CD8-positive, alpha-beta memory T cell (primary cell): Measurements from ENCODE around the gene CDT1. TPM values are rescaled to one million over a fixed set of nuclear protein-coding genes. Genes with fewer than 3 reads are reported as not detected.

Experiments used
- CTCF ChIA-PET: fragments of 350-600 bp; sonication (Branson Sonifier 250); formaldehyde crosslinking; loops from one replicate; lab custom pipeline; 2021; ENCODE audit warnings: antibody characterized with exemption; lab: Charles Lee
- POLR2A ChIA-PET: fragments of 350-600 bp; sonication (Branson Sonifier 250); formaldehyde crosslinking; loops from one replicate; lab custom pipeline; 2021; ENCODE audit warnings: antibody characterized with exemption; lab: Charles Lee
- DNase-seq, 5 donors: peaks; one replicate each; pipeline versions ENCODE4 v3.0.0 to v3.0.0-alpha.2; 2020 to 2022; ENCODE audit warnings: mixed read lengths in 1 of 5
- H3K27ac ChIP-seq: one replicate; pipeline ENCODE4 v1.7.0; 2013; ENCODE audit warnings: low read depth, mild to moderate bottlenecking, low read length, moderate library complexity
- H3K27me3 ChIP-seq: 2 replicates; pipeline ENCODE4 v1.7.0; 2013; ENCODE audit warnings: low read length, mild to moderate bottlenecking; ENCODE audit not compliant: insufficient read depth, poor library complexity, severe bottlenecking
- H3K36me3 ChIP-seq: 2 replicates; pipeline ENCODE4 v1.7.0; 2013; ENCODE audit warnings: mild to moderate bottlenecking, low read length, moderate library complexity; ENCODE audit not compliant: insufficient read depth
- H3K4me1 ChIP-seq: 2 replicates; pipeline ENCODE4 v1.7.0; 2013; ENCODE audit warnings: mild to moderate bottlenecking, low read length, moderate library complexity; ENCODE audit not compliant: insufficient read depth
- H3K4me3 ChIP-seq: 2 replicates; pipeline ENCODE4 v1.7.0; 2013; ENCODE audit warnings: mild to moderate bottlenecking, low read length
- H3K9me3 ChIP-seq: 2 replicates; pipeline ENCODE4 v1.7.0; 2013; ENCODE audit warnings: mild to moderate bottlenecking, low read length
- H3K27ac Mint-ChIP-seq, 8 donors: one replicate each; pipeline ENCODE4 v1.8.0; 2020 to 2021; ENCODE audit warnings: mixed read lengths in 8 of 8, mild to moderate bottlenecking in 6 of 8, inconsistent platforms in 3 of 8, moderate library complexity in 3 of 8
- H3K27me3 Mint-ChIP-seq, 2 donors: one replicate each; pipeline ENCODE4 v1.8.0; 2020 to 2021; ENCODE audit warnings: mixed read lengths in 2 of 2, mild to moderate bottlenecking in 1 of 2, moderate library complexity in 1 of 2
- H3K36me3 Mint-ChIP-seq, 3 donors: one replicate each; pipeline ENCODE4 v1.8.0; 2020 to 2021; ENCODE audit warnings: mixed read lengths in 3 of 3, inconsistent platforms in 1 of 3, mild to moderate bottlenecking in 1 of 3
- H3K4me1 Mint-ChIP-seq, 3 donors: one replicate each; pipeline ENCODE4 v1.8.0; 2020 to 2021; ENCODE audit warnings: mixed read lengths in 3 of 3, inconsistent platforms in 1 of 3, mild to moderate bottlenecking in 1 of 3
- H3K4me3 Mint-ChIP-seq, 7 donors: one replicate each; pipeline ENCODE4 v1.8.0; 2020 to 2021; ENCODE audit warnings: mixed read lengths in 7 of 7, mild to moderate bottlenecking in 6 of 7, moderate library complexity in 4 of 7, inconsistent platforms in 2 of 7
- H3K9me3 Mint-ChIP-seq, 5 donors: one replicate each; pipeline ENCODE4 v1.8.0; 2020 to 2022; ENCODE audit warnings: mixed read lengths in 5 of 5, mild to moderate bottlenecking in 3 of 5, moderate library complexity in 2 of 5, inconsistent platforms in 1 of 5
- polyA plus RNA-seq: library from polyadenylated mRNA; unstranded; fragments of 300-500 nt; fragmentation: Illumina TruSeq; gene quantifications from one replicate; pipeline ENCODE4 v1.2.3, GENCODE V29; 2021
- total RNA-seq, 2 experiments: library from RNA; stranded (reverse); gene quantifications; one replicate each; pipeline ENCODE4 v1.2.3, GENCODE V29; 2021

Gene CDT1
- total and polyA plus RNA-seq, 3 experiments from 2014 or later: 0.26 to 106 (median 97.6) TPM

- Mint-ChIP-seq H3K4me1 (peaks cover 0 to 4% (median 0%) of the 10 kb centered on the region in 3 donors), H3K27me3 (no peaks in the 10 kb centered on the region), H3K9me3 (no peaks in the 10 kb centered on the region), H3K4me3 (no peak overlapping the region), H3K27ac (no peak overlapping the region), H3K36me3 (peaks cover 0 to 42% (median 3%) of the 10 kb centered on the region in 3 donors)
- Histone ChIP-seq H3K27ac (no peak overlapping the region), H3K9me3 (no peaks in the 10 kb centered on the region), H3K27me3 (no peaks in the 10 kb centered on the region), H3K4me3 (no peak overlapping the region), H3K36me3 (no peaks in the 10 kb centered on the region), H3K4me1 (no peaks in the 10 kb centered on the region)
- ChIA-PET CTCF (interaction anchor here (0.8 kb wide), 1 partner anchor 17 kb away, joined by 4 read pairs; the partner anchor contains the start of genes GALNS and TRAPPC2L), POLR2A (interaction anchor here (0.9 kb wide), 1 partner anchor 25 kb away, joined by 3 read pairs; no protein-coding TSS in a partner anchor)
- DNase-seq: no peak
Measured at GRCh38 chr16:88839745-88840599, 36.4 kb downstream of the CDT1 start.

- no peak overlapping the region for H3K4me3 ChIP-seq
- Mint-ChIP-seq H3K9me3 (no peaks in the 10 kb centered on the region), H3K4me1 (peaks cover 0 to 4% (median 0%) of the 10 kb centered on the region in 3 donors), H3K4me3 (no peak overlapping the region), H3K27ac (no peak overlapping the region), H3K27me3 (no peaks in the 10 kb centered on the region), H3K36me3 (peaks cover 0 to 36% (median 3%) of the 10 kb centered on the region in 3 donors)
- H3K9me3 ChIP-seq: no peaks in the 10 kb centered on the region
- DNase-seq: no peak
- H3K4me1 ChIP-seq: no peaks in the 10 kb centered on the region
- CTCF ChIA-PET: interaction anchor here (0.9 kb wide), 1 partner anchor 8 kb away, joined by 3 read pairs; no protein-coding TSS in a partner anchor
- no peak overlapping the region for H3K27ac ChIP-seq
- no peaks in the 10 kb centered on the region for H3K27me3 ChIP-seq
- POLR2A ChIA-PET: no interaction called here
- H3K36me3 ChIP-seq: no peaks in the 10 kb centered on the region
Measured at GRCh38 chr16:88840600-88841215, 37.1 kb downstream of the CDT1 start.

DNA sequence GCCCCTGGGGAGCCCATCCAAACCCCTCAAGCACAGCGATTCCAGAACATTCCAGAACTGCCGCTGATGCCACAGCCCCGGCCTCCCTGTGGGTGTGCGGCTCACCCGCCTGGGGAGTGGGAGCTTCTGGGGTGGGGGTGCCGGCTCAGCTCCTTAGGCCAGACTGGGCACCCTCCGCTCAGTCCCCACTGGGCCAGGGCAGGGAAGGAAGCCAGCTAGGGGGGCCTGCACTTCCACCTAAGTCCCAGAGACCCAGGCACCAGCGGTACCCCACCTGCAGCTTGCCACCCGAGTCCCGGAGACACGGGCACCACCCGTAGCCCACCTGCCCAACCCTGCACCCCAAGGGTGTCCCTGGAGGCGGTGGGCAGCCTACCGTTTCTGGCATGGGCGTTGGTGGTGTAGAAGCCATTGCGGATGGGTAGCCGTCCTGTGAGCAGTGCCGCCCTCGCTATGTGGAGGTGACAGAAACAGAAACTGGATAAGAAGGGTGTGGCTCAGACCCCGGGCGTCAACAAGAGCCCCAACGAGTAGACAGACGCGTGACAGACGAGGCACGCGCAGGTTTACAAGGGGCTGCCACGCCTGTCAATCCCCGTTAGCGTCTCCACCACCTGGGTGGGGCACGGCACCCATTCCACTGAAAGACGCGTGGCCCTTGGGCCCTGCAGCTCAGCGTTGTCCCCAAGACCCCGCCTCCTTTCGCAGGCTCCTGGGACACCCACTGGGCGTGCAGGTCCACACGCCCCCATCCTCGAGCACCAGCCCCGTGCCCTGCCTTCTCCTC, 38.1 kb downstream of the CDT1 start:
- no peaks in the 10 kb centered on the region for H3K27me3 ChIP-seq
- H3K4me3 ChIP-seq: no peak overlapping the region
- ChIA-PET POLR2A (no interaction called here), CTCF (interaction anchor here (0.9 kb wide), 1 partner anchor 7 kb away, joined by 3 read pairs; no protein-coding TSS in a partner anchor)
- no peaks in the 10 kb centered on the region for H3K4me1 ChIP-seq
- H3K27ac ChIP-seq: no peak overlapping the region
- H3K36me3 ChIP-seq: no peaks in the 10 kb centered on the region
- peaks cover 0 to 7% (median 0%) of the 10 kb centered on the region in 3 donors for H3K4me1 Mint-ChIP-seq
- no peaks in the 10 kb centered on the region for H3K9me3 Mint-ChIP-seq
- H3K4me3 Mint-ChIP-seq: peak overlapping the region in 1 of 7 donors; percentile 27
- no peak overlapping the region for H3K27ac Mint-ChIP-seq
- H3K27me3 Mint-ChIP-seq: no peaks in the 10 kb centered on the region
- no peaks in the 10 kb centered on the region for H3K9me3 ChIP-seq
- peaks cover 0 to 41% (median 3%) of the 10 kb centered on the region in 3 donors for H3K36me3 Mint-ChIP-seq
- no peak for DNase-seq

DNA sequence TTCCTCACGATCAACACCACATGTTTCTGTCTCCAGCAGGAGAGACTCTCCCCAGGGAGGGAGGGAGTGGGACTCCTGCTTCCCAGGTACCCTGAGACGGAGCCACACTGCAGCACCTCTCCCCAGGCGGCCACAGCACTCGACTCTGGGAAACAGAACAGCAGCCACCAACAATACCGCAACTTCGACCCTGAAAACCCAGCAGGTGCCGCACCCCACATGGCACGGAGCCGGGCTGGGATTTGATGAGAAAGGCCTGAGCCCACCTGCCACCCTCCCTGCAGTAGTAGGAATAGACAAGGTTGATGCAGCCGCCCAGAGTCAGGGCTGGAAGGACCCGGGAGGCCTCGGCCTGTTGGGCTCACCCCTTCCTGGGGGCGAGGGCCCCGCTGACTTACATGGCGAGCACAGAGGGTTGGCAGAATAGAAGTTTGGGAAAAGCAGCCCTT, 38.7 kb downstream of the CDT1 start:
- H3K9me3 ChIP-seq: no peaks in the 10 kb centered on the region
- Mint-ChIP-seq H3K27me3 (no peaks in the 10 kb centered on the region), H3K36me3 (peaks cover 0 to 39% (median 3%) of the 10 kb centered on the region in 3 donors), H3K4me3 (no peak overlapping the region), H3K27ac (no peak overlapping the region), H3K9me3 (no peaks in the 10 kb centered on the region), H3K4me1 (peaks cover 0 to 7% (median 0%) of the 10 kb centered on the region in 3 donors)
- H3K27ac ChIP-seq: no peak overlapping the region
- no peak for DNase-seq
- H3K4me1 ChIP-seq: no peaks in the 10 kb centered on the region
- H3K36me3 ChIP-seq: no peaks in the 10 kb centered on the region
- POLR2A ChIA-PET: no interaction called here
- CTCF ChIA-PET: no interaction called here
- no peak overlapping the region for H3K4me3 ChIP-seq
- no peaks in the 10 kb centered on the region for H3K27me3 ChIP-seq

DNA sequence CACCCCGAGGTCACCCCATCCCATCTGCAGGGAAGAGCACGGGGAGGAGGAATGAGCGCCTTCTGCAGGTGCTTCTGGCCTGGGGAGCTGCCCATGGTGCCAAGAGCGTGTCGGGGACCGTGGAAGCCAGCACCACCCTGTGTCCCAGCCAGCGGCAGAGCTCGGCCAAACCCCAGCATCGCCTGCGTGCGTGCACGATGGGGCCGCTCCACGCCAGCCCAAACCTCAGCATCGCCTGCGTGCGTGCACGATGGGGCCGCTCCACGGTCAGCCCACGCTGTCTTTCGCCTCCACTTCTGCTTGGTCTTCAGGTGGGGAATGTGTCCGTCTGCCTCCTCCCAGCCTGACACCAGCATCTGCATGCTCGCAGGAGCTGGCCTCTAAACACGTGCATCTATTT, 39.2 kb downstream of the CDT1 start:
- H3K27me3 Mint-ChIP-seq: no peaks in the 10 kb centered on the region
- H3K36me3 Mint-ChIP-seq: peaks cover 0 to 43% (median 3%) of the 10 kb centered on the region in 3 donors
- no peak for DNase-seq
- Histone ChIP-seq H3K4me1 (no peaks in the 10 kb centered on the region), H3K36me3 (no peaks in the 10 kb centered on the region), H3K27me3 (no peaks in the 10 kb centered on the region), H3K9me3 (no peaks in the 10 kb centered on the region), H3K4me3 (no peak overlapping the region), H3K27ac (no peak overlapping the region)
- ChIA-PET CTCF (no interaction called here), POLR2A (no interaction called here)
- no peak overlapping the region for H3K4me3 Mint-ChIP-seq
- H3K9me3 Mint-ChIP-seq: no peaks in the 10 kb centered on the region
- peak overlapping the region in 1 of 8 donors; percentile 32 for H3K27ac Mint-ChIP-seq
- peaks cover 0 to 7% (median 0%) of the 10 kb centered on the region in 3 donors for H3K4me1 Mint-ChIP-seq

DNA sequence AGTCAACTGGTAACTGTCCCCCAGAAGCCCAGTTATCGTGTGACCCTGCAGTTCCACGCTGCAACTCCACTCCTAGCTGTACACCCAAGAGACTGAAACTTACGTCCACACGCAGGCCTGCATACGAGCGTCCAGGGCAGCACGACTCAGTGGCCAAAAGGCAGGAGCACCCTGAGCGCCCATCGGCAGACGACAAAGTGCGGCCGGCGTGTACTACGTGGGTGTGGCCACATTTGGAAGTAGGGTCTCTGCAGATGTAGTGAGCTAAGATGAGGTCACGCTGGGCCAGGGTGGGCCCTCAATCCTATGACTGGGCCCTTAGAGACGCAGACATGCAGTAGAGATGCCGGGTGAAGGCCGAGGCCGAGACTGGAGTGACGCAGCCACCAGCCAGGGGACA, 39.7 kb downstream of the CDT1 start:
- Mint-ChIP-seq H3K4me3 (no peak overlapping the region), H3K27me3 (no peaks in the 10 kb centered on the region), H3K36me3 (peaks cover 0 to 46% (median 3%) of the 10 kb centered on the region in 3 donors), H3K9me3 (no peaks in the 10 kb centered on the region), H3K4me1 (peaks cover 0 to 7% (median 0%) of the 10 kb centered on the region in 3 donors), H3K27ac (peak overlapping the region in 1 of 8 donors; percentile 32)
- no peaks in the 10 kb centered on the region for H3K4me1 ChIP-seq
- no peak overlapping the region for H3K4me3 ChIP-seq
- H3K9me3 ChIP-seq: no peaks in the 10 kb centered on the region
- CTCF ChIA-PET: no interaction called here
- POLR2A ChIA-PET: no interaction called here
- no peak for DNase-seq
- no peaks in the 10 kb centered on the region for H3K27me3 ChIP-seq
- H3K27ac ChIP-seq: no peak overlapping the region
- H3K36me3 ChIP-seq: no peaks in the 10 kb centered on the region

- peaks cover 0 to 43% (median 3%) of the 10 kb centered on the region in 3 donors for H3K36me3 Mint-ChIP-seq
- H3K27ac ChIP-seq: no peak overlapping the region
- no peaks in the 10 kb centered on the region for H3K4me1 ChIP-seq
- no peaks in the 10 kb centered on the region for H3K9me3 Mint-ChIP-seq
- H3K27ac Mint-ChIP-seq: no peak overlapping the region
- no peaks in the 10 kb centered on the region for H3K36me3 ChIP-seq
- ChIA-PET POLR2A (no interaction called here), CTCF (no interaction called here)
- no peaks in the 10 kb centered on the region for H3K9me3 ChIP-seq
- no peak overlapping the region for H3K4me3 Mint-ChIP-seq
- no peaks in the 10 kb centered on the region for H3K27me3 Mint-ChIP-seq
- H3K4me3 ChIP-seq: no peak overlapping the region
- H3K27me3 ChIP-seq: no peaks in the 10 kb centered on the region
- H3K4me1 Mint-ChIP-seq: peaks cover 0 to 7% (median 0%) of the 10 kb centered on the region in 3 donors
- DNase-seq: no peak
Measured at GRCh38 chr16:88844419-88845036, 40.9 kb downstream of the CDT1 start.
